H9 (cell line): ENCODE data around the gene LRP5. TPM values are rescaled to one million over a fixed set of nuclear protein-coding genes. Genes with fewer than 3 reads are reported as not detected.

Source experiments
- DNase-seq: peaks from one replicate; pipeline ENCODE4 v3.0.0-alpha.2; 2017
- H2AFZ ChIP-seq: one replicate; pipeline ENCODE4 v1.6.1; 2013; ENCODE audit warnings: mild to moderate bottlenecking, low read length, control low read depth, moderate library complexity
- H2AK5ac ChIP-seq: 2 replicates; pipeline ENCODE4 v1.6.1; 2013; ENCODE audit warnings: low read length, control low read depth, mixed read lengths; ENCODE audit not compliant: insufficient read length
- H2BK120ac ChIP-seq: one replicate; pipeline ENCODE4 v1.6.1; 2013; ENCODE audit warnings: low read depth, mild to moderate bottlenecking, low read length, control low read depth, inconsistent platforms; ENCODE audit not compliant: poor library complexity, severe bottlenecking
- H2BK12ac ChIP-seq: 2 replicates; pipeline ENCODE4 v1.6.1; 2013; ENCODE audit warnings: low read length, control low read depth, mixed read lengths, low read depth; ENCODE audit not compliant: insufficient read length
- H2BK15ac ChIP-seq: 2 replicates; pipeline ENCODE4 v1.6.1; 2013; ENCODE audit warnings: low read depth, low read length, control low read depth
- H2BK20ac ChIP-seq: one replicate; pipeline ENCODE4 v1.6.1; 2013; ENCODE audit warnings: low read depth, mild to moderate bottlenecking, low read length, control low read depth, inconsistent platforms; ENCODE audit not compliant: poor library complexity, severe bottlenecking
- H2BK5ac ChIP-seq: 2 replicates; pipeline ENCODE4 v1.6.1; 2013; ENCODE audit warnings: low read length, control low read depth, mixed read lengths; ENCODE audit not compliant: insufficient read length
- H3K14ac ChIP-seq: 2 replicates; pipeline ENCODE4 v1.6.1; 2013; ENCODE audit warnings: low read length, control low read depth; ENCODE audit not compliant: insufficient read depth
- H3K18ac ChIP-seq: 2 replicates; pipeline ENCODE4 v1.6.1; 2013; ENCODE audit warnings: low read depth, mild to moderate bottlenecking, mixed read lengths, low read length, control low read depth; ENCODE audit not compliant: insufficient read length
- H3K23ac ChIP-seq: 2 replicates; pipeline ENCODE4 v1.6.1; 2013; ENCODE audit warnings: low read length, control low read depth, mixed read lengths, low read depth; ENCODE audit not compliant: insufficient read length
- H3K23me2 ChIP-seq: 2 replicates; pipeline ENCODE4 v1.6.1; 2013; ENCODE audit warnings: low read depth, mild to moderate bottlenecking, mixed read lengths, low read length, control low read depth; ENCODE audit not compliant: insufficient read length, poor library complexity, severe bottlenecking
- H3K27ac ChIP-seq: 2 replicates; pipeline ENCODE4 v1.5.1; 2013; ENCODE audit warnings: low read length, control low read depth, mixed read lengths, low read depth; ENCODE audit not compliant: insufficient read length
- H3K27me3 ChIP-seq: 2 replicates; pipeline ENCODE4 v1.6.1; 2013; ENCODE audit warnings: low read length, control low read depth, inconsistent platforms; ENCODE audit not compliant: insufficient read depth
- H3K4ac ChIP-seq: 2 replicates; pipeline ENCODE4 v1.6.1; 2013; ENCODE audit warnings: low read depth, mild to moderate bottlenecking, control low read depth, inconsistent platforms, low read length, moderate library complexity
- H3K4me1 ChIP-seq: 2 replicates; pipeline ENCODE4 v1.6.1; 2013; ENCODE audit warnings: low read length, control low read depth, inconsistent platforms; ENCODE audit not compliant: insufficient read depth
- H3K4me2 ChIP-seq: 2 replicates; pipeline ENCODE4 v1.6.1; 2013; ENCODE audit warnings: low read length, control low read depth, mixed read lengths; ENCODE audit not compliant: insufficient read length, insufficient read depth
- H3K56ac ChIP-seq: 2 replicates; pipeline ENCODE4 v1.6.1; 2013; ENCODE audit warnings: low read depth, mild to moderate bottlenecking, mixed read lengths, low read length, control low read depth; ENCODE audit not compliant: insufficient read length
- H3K79me1 ChIP-seq: 2 replicates; pipeline ENCODE4 v1.6.1; 2013; ENCODE audit warnings: low read depth, mild to moderate bottlenecking, moderate library complexity, low read length, control low read depth, inconsistent platforms; ENCODE audit not compliant: insufficient read depth, poor library complexity, severe bottlenecking
- H3K79me2 ChIP-seq: 2 replicates; pipeline ENCODE4 v1.6.1; 2013; ENCODE audit warnings: low read length, control low read depth, inconsistent platforms; ENCODE audit not compliant: insufficient read depth
- H3K9ac ChIP-seq: 2 replicates; pipeline ENCODE4 v1.6.1; 2013; ENCODE audit warnings: low read length, control low read depth, mixed read lengths; ENCODE audit not compliant: insufficient read length; ENCODE audit errors: extremely low read depth
- H3K9me3 ChIP-seq: one replicate; pipeline ENCODE4 v1.6.1; 2013; ENCODE audit warnings: low read depth, low read length, inconsistent platforms; ENCODE audit not compliant: control insufficient read depth
- H3T11ph ChIP-seq: one replicate; pipeline ENCODE4 v1.6.1; 2013; ENCODE audit warnings: mild to moderate bottlenecking, low read length, control low read depth, inconsistent platforms
- H4K20me1 ChIP-seq: one replicate; pipeline ENCODE4 v1.6.1; 2013; ENCODE audit not compliant: control insufficient read depth, insufficient read length, insufficient read depth
- H4K5ac ChIP-seq: 2 replicates; pipeline ENCODE4 v1.6.1; 2013; ENCODE audit warnings: low read depth, mild to moderate bottlenecking, mixed read lengths, low read length, control low read depth; ENCODE audit not compliant: insufficient read length
- H4K8ac ChIP-seq: replicated peaks from 2 replicates; pipeline ENCODE4 v1.6.1; 2013; ENCODE audit warnings: low read length, control low read depth, mixed read lengths, low read depth; ENCODE audit not compliant: insufficient read length
- H4K91ac ChIP-seq: 2 replicates; pipeline ENCODE4 v1.6.1; 2013; ENCODE audit warnings: low read depth, mild to moderate bottlenecking, moderate library complexity, mixed read lengths, low read length, control low read depth; ENCODE audit not compliant: insufficient read length
- H3K27ac Mint-ChIP-seq, 3 experiments: 2 replicates in 2 of 3; 3 replicates in 1 of 3; pipeline ENCODE4 v1.8.0; 2020 to 2021; ENCODE audit warnings: mixed read lengths in 3 of 3, mild to moderate bottlenecking in 1 of 3, moderate library complexity in 1 of 3
- H3K27me3 Mint-ChIP-seq: 2 replicates; pipeline ENCODE4 v1.8.0; 2021; ENCODE audit warnings: low read depth, mild to moderate bottlenecking, moderate library complexity, mixed read lengths
- H3K36me3 Mint-ChIP-seq, 3 experiments: 2 replicates in 2 of 3; 3 replicates in 1 of 3; pipeline ENCODE4 v1.8.0; 2020 to 2021; ENCODE audit warnings: low read depth in 3 of 3, mixed read lengths in 3 of 3; ENCODE audit not compliant: insufficient read depth in 1 of 3
- H3K4me1 Mint-ChIP-seq, 2 experiments: 2 replicates each; pipeline ENCODE4 v1.8.0; 2020; ENCODE audit warnings: mixed read lengths in 2 of 2
- H3K4me3 Mint-ChIP-seq, 2 experiments: 2 replicates in 1 of 2; 3 replicates in 1 of 2; pipeline ENCODE4 v1.8.0; 2020 to 2021; ENCODE audit warnings: mild to moderate bottlenecking in 2 of 2, mixed read lengths in 2 of 2, moderate library complexity in 1 of 2
- H3K9me3 Mint-ChIP-seq, 2 experiments: 2 replicates in 1 of 2; 3 replicates in 1 of 2; pipeline ENCODE4 v1.8.0; 2020; ENCODE audit warnings: mild to moderate bottlenecking in 2 of 2, mixed read lengths in 2 of 2, moderate library complexity in 1 of 2
- WGBS: extraction: QIAGEN DNeasy Blood & Tissue Kit; methylation state at CpG from one replicate; pipeline ENCODE4 v1.1.7; 2013; ENCODE audit warnings: missing lambda C conversion rate, low lambda C conversion rate, mixed read lengths; ENCODE audit not compliant: insufficient read length; ENCODE audit errors: extremely low coverage; 5-methylcytosine and 5-hydroxymethylcytosine counted together
- total RNA-seq: library from RNA; stranded (reverse); gene quantifications from 2 replicates; pipeline ENCODE4 v1.2.1, GENCODE V29; 2021
- TF ChIP-seq, protein P1 (sequence below): fragments of 200-600 bp; sonication (generic); conservative IDR thresholded peaks from 3 replicates; pipeline ENCODE4 v1.8.0; 2021; ENCODE audit warnings: antibody characterized with exemption, mild to moderate bottlenecking

The LRP5 gene
- total RNA-seq, 1 experiment from 2014 or later: 38.4 TPM

DNA sequence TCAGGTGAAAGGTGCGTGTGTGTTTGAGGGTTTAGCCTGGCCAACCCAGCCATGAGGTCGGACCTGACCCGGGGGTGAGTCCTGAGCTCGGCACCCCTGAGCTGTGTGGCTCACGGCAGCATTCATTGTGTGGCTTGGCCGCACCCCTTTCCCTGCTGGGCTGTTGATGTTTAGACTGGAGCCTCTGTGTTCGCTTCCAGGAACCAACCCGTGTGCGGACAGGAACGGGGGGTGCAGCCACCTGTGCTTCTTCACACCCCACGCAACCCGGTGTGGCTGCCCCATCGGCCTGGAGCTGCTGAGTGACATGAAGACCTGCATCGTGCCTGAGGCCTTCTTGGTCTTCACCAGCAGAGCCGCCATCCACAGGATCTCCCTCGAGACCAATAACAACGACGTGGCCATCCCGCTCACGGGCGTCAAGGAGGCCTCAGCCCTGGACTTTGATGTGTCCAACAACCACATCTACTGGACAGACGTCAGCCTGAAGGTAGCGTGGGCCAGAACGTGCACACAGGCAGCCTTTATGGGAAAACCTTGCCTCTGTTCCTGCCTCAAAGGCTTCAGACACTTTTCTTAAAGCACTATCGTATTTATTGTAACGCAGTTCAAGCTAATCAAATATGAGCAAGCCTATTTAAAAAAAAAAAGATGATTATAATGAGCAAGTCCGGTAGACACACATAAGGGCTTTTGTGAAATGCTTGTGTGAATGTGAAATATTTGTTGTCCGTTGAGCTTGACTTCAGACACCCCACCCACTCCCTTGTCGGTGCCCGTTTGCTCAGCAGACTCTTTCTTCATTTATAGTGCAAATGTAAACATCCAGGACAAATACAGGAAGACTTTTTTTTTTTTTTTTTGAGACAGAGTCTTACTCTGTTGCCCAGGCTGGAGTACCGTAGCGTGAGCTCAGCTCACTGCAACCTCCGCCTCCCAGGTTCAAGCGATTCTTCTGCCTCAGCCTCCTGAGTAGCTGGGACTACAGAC is 94.2 kb downstream of the LRP5 start:
- Mint-ChIP-seq H3K4me1 (no peaks in the 10 kb centered on the region), H3K9me3 (no peaks in the 10 kb centered on the region), H3K36me3 (peaks cover 26 to 75% (median 58%) of the 10 kb centered on the region in 3 experiments; a peak in 6 of 7 replicates), H3K27me3 (no peaks in the 10 kb centered on the region), H3K4me3 (no peak overlapping the region), H3K27ac (peak overlapping the region in 1 of 3 experiments; percentile 49; a peak in 1 of 7 replicates)
- H3K23me2 ChIP-seq: no peaks in the 10 kb centered on the region
- no peak overlapping the region; the same call in 1 of the 2 replicates for H3K14ac ChIP-seq
- no peak overlapping the region for H2BK5ac ChIP-seq
- DNase-seq: no peak
- H3K4me2 ChIP-seq: no peak overlapping the region
- no peak overlapping the region for H3K18ac ChIP-seq
- no peaks in the 10 kb centered on the region for H3K9me3 ChIP-seq
- WGBS: no CpG with 5 or more reads among the region's 34 CpGs
- H2BK120ac ChIP-seq: no peak overlapping the region
- no peak overlapping the region for H2BK12ac ChIP-seq
- H3K4me1 ChIP-seq: no peaks in the 10 kb centered on the region
- no peak overlapping the region for H4K8ac ChIP-seq
- no peaks in the 10 kb centered on the region for H3K79me2 ChIP-seq
- no peak overlapping the region for H3K27ac ChIP-seq
- no peak overlapping the region for H3K56ac ChIP-seq
- H3K4ac ChIP-seq: no peak overlapping the region
- no peaks in the 10 kb centered on the region for H4K20me1 ChIP-seq
- no peak overlapping the region for H4K91ac ChIP-seq
- H3K79me1 ChIP-seq: no peaks in the 10 kb centered on the region
- H3K27me3 ChIP-seq: no peaks in the 10 kb centered on the region
- H3T11ph ChIP-seq: no peak overlapping the region
- H2BK20ac ChIP-seq: no peak overlapping the region
- no peak overlapping the region for H2AFZ ChIP-seq
- TF ChIP-seq, protein P1, sequence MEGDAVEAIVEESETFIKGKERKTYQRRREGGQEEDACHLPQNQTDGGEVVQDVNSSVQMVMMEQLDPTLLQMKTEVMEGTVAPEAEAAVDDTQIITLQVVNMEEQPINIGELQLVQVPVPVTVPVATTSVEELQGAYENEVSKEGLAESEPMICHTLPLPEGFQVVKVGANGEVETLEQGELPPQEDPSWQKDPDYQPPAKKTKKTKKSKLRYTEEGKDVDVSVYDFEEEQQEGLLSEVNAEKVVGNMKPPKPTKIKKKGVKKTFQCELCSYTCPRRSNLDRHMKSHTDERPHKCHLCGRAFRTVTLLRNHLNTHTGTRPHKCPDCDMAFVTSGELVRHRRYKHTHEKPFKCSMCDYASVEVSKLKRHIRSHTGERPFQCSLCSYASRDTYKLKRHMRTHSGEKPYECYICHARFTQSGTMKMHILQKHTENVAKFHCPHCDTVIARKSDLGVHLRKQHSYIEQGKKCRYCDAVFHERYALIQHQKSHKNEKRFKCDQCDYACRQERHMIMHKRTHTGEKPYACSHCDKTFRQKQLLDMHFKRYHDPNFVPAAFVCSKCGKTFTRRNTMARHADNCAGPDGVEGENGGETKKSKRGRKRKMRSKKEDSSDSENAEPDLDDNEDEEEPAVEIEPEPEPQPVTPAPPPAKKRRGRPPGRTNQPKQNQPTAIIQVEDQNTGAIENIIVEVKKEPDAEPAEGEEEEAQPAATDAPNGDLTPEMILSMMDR: no peak
- H4K5ac ChIP-seq: no peak overlapping the region
- H2AK5ac ChIP-seq: no peak overlapping the region
- H3K9ac ChIP-seq: no peak overlapping the region
- H3K23ac ChIP-seq: no peak overlapping the region
- H2BK15ac ChIP-seq: no peak overlapping the region
